NCI-H1436 treated with DMSO at 0.1 percent for 48 hours (cell line): Measurements from ENCODE around the gene MAPKBP1.

Experiments
- DNase-seq: peaks from one replicate; lab custom pipeline; 2025; lab: John Stamatoyannopoulos, UW

The MAPKBP1 gene

GRCh38 chr15:41782371-41783282 is 8.3 kb downstream of the MAPKBP1 start:
- no peak for DNase-seq

GRCh38 chr15:41783296-41783695 is 9.0 kb downstream of the MAPKBP1 start:
- no peak for DNase-seq

- no peak for DNase-seq
Measured at GRCh38 chr15:41788262-41788661, 14.0 kb downstream of the MAPKBP1 start.

- DNase-seq, result no peak
Measured at GRCh38 chr15:41789236-41789635, 15.0 kb downstream of the MAPKBP1 start.

GRCh38 chr15:41789662-41790061 is 15.4 kb downstream of the MAPKBP1 start:
- DNase-seq, result no peak

GRCh38 chr15:41790169-41790568 is 15.9 kb downstream of the MAPKBP1 start:
- DNase-seq, result no peak

GRCh38 chr15:41790756-41791546 is 16.7 kb downstream of the MAPKBP1 start:
- DNase-seq, result no peak

- no peak for DNase-seq
Measured at GRCh38 chr15:41791547-41791937, 17.3 kb downstream of the MAPKBP1 start.

- DNase-seq, result peak; percentile 96
Measured at GRCh38 chr15:41792000-41792637, 17.8 kb downstream of the MAPKBP1 start.

- DNase-seq, result no peak
Measured at GRCh38 chr15:41794081-41794480, 19.8 kb downstream of the MAPKBP1 start.

GRCh38 chr15:41795996-41796856 is 21.9 kb downstream of the MAPKBP1 start:
- DNase-seq, result no peak

- no peak for DNase-seq
Measured at GRCh38 chr15:41797201-41797944, 23.1 kb downstream of the MAPKBP1 start.

GRCh38 chr15:41798607-41799487 is 24.6 kb downstream of the MAPKBP1 start:
- no peak for DNase-seq

GRCh38 chr15:41799488-41799805 is 25.2 kb downstream of the MAPKBP1 start:
- DNase-seq, result no peak

GRCh38 chr15:41801185-41801584 is 26.9 kb downstream of the MAPKBP1 start:
- no peak for DNase-seq

GRCh38 chr15:41801850-41802455 is 27.7 kb downstream of the MAPKBP1 start:
- no peak for DNase-seq

GRCh38 chr15:41804361-41804760 is 30.1 kb downstream of the MAPKBP1 start:
- no peak for DNase-seq

GRCh38 chr15:41804916-41805666 is 30.8 kb downstream of the MAPKBP1 start:
- DNase-seq, result no peak

GRCh38 chr15:41805711-41806110 is 31.4 kb downstream of the MAPKBP1 start:
- no peak for DNase-seq
